ENCODE data around the gene DGKH.

The DGKH gene

GRCh38 chr13:42123600-42123999, 75.2 kb downstream of the DGKH start:
- no peak for DNase-seq (ENCODE audit: extremely low spot score)
- no peak for TF ChIP-seq CTCF (IDR thresholded peaks at IDR 0.05; ENCODE audit: control extremely low read depth, extremely low read depth, low read depth, missing control alignments)
- POLR2A ChIA-PET: no interaction called here

GRCh38 chr13:42125046-42125445, 76.6 kb downstream of the DGKH start:
- DNase-seq (ENCODE audit: extremely low spot score): no peak
- ChIA-PET CTCF (interaction anchor here (0.7 to 1.4 kb wide), 5 partner anchors 11 to 134 kb away, joined by 3 to 6 read pairs (median 4); no protein-coding TSS in a partner anchor), POLR2A (interaction anchor here (0.5 kb wide), 1 partner anchor 656 kb away, joined by 3 read pairs; no protein-coding TSS in a partner anchor)
- TF ChIP-seq CTCF (IDR thresholded peaks at IDR 0.05; ENCODE audit: control extremely low read depth, extremely low read depth, low read depth, missing control alignments): no peak

More at GRCh38 chr13:42123600-42123999, 75.2 kb downstream of the DGKH start:
- CTCF ChIA-PET: interaction anchor here (1.7 kb wide), 1 partner anchor 10 kb away, joined by 3 read pairs; no protein-coding TSS in a partner anchor

GRCh38 chr13:42127047-42127446, 78.6 kb downstream of the DGKH start:
- ChIA-PET CTCF (interaction anchor here (0.7 to 1.5 kb wide), 4 partner anchors 9 to 17 kb away, joined by 3 to 4 read pairs (median 4); no protein-coding TSS in a partner anchor), POLR2A (no interaction called here)
- DNase-seq (ENCODE audit: extremely low spot score): no peak
- no peak for TF ChIP-seq CTCF (IDR thresholded peaks at IDR 0.05; ENCODE audit: control extremely low read depth, extremely low read depth, low read depth, missing control alignments)

GRCh38 chr13:42129033-42129432, 80.6 kb downstream of the DGKH start:
- no peak for DNase-seq (ENCODE audit: extremely low spot score)
- POLR2A ChIA-PET: no interaction called here
- CTCF ChIA-PET: interaction anchor here (1.0 to 1.9 kb wide), 5 partner anchors 9 to 203 kb away, joined by 3 to 9 read pairs (median 3); no protein-coding TSS in a partner anchor
- no peak for TF ChIP-seq CTCF (IDR thresholded peaks at IDR 0.05; ENCODE audit: control extremely low read depth, extremely low read depth, low read depth, missing control alignments)

GRCh38 chr13:42136518-42136917, 88.1 kb downstream of the DGKH start:
- POLR2A ChIA-PET: no interaction called here
- TF ChIP-seq CTCF (IDR thresholded peaks at IDR 0.05; ENCODE audit: control extremely low read depth, extremely low read depth, low read depth, missing control alignments): no peak
- CTCF ChIA-PET: interaction anchor here (2.9 kb wide), 1 partner anchor 7 kb away, joined by 9 read pairs; no protein-coding TSS in a partner anchor
- no peak for DNase-seq (ENCODE audit: extremely low spot score)

- ChIA-PET POLR2A (no interaction called here), CTCF (interaction anchor here (0.8 to 2.9 kb wide), 11 partner anchors 9 to 470 kb away, joined by 3 to 9 read pairs (median 4); no protein-coding TSS in a partner anchor)
- TF ChIP-seq CTCF (IDR thresholded peaks at IDR 0.05; ENCODE audit: control extremely low read depth, extremely low read depth, low read depth, missing control alignments): no peak
- no peak for DNase-seq (ENCODE audit: extremely low spot score)
Measured at GRCh38 chr13:42137856-42138537, 89.5 kb downstream of the DGKH start.
